A673 (cell line): ENCODE results near the gene DPT. TPM values are rescaled to one million over a fixed set of nuclear protein-coding genes. Genes with fewer than 3 reads are reported as not detected.

Experiments used
- BruUV-seq: library from RNA; stranded (reverse); fragments of 400-500 nt; replicated peaks from 2 replicates; lab custom pipeline; 2021; lab: Mats Ljungman, UMichigan
- CTCF ChIA-PET: fragments of 300-600 bp; sonication (Branson Sonifier 250); formaldehyde crosslinking; loops from one replicate; lab custom pipeline; 2022; ENCODE audit warnings: antibody characterized with exemption; lab: Charles Lee
- POLR2A ChIA-PET: fragments of 300-600 bp; sonication (Branson Sonifier 250); formaldehyde crosslinking; loops from one replicate; lab custom pipeline; 2022; ENCODE audit warnings: antibody characterized with exemption; ENCODE audit not compliant: low non-redundant PET; lab: Charles Lee
- DNase-seq: peaks from one replicate; pipeline ENCODE4 v3.0.0-alpha.2; 2015; ENCODE audit warnings: low spot score
- H3K27ac ChIP-seq: fragments of 200-600 bp; sonication (generic); 2 replicates; pipeline ENCODE4 v1.5.1; 2016; ENCODE audit warnings: mixed run types, low read depth, mild to moderate bottlenecking, mixed read lengths, antibody characterized with exemption, low read length; ENCODE audit not compliant: poor library complexity, severe bottlenecking
- H3K27me3 ChIP-seq: fragments of 200-600 bp; sonication (generic); replicated peaks from 2 replicates; pipeline ENCODE4 v1.6.1; 2017; ENCODE audit warnings: mixed run types, low read depth, mild to moderate bottlenecking, mixed read lengths, antibody characterized with exemption, low read length; ENCODE audit not compliant: insufficient read depth, poor library complexity
- H3K36me3 ChIP-seq: fragments of 200-600 bp; sonication (generic); 2 replicates; pipeline ENCODE4 v1.6.1; 2016; ENCODE audit warnings: mixed run types, mild to moderate bottlenecking, mixed read lengths, antibody characterized with exemption, low read length; ENCODE audit not compliant: insufficient read depth, poor library complexity, severe bottlenecking
- H3K4me1 ChIP-seq: fragments of 200-600 bp; sonication (generic); 2 replicates; pipeline ENCODE4 v1.6.1; 2017; ENCODE audit warnings: mixed run types, mild to moderate bottlenecking, mixed read lengths, antibody characterized with exemption, low read length; ENCODE audit not compliant: insufficient read depth, poor library complexity, severe bottlenecking
- H3K4me3 ChIP-seq: fragments of 200-600 bp; sonication (generic); 2 replicates; pipeline ENCODE4 v1.5.1; 2016; ENCODE audit warnings: low read depth, mixed run types, mild to moderate bottlenecking, mixed read lengths, low read length; ENCODE audit not compliant: poor library complexity, severe bottlenecking
- H3K9me3 ChIP-seq: fragments of 200-600 bp; sonication (generic); 2 replicates; pipeline ENCODE4 v1.6.1; 2016; ENCODE audit warnings: mixed run types, low read depth, mild to moderate bottlenecking, mixed read lengths, antibody characterized with exemption, low read length; ENCODE audit not compliant: poor library complexity, severe bottlenecking
- CTCF ChIP-seq: fragments of 300-800, 200-600 bp; sonication (generic); conservative IDR thresholded peaks from 2 replicates; pipeline ENCODE4 v1.5.1; 2017; ENCODE audit warnings: low read depth, mild to moderate bottlenecking, antibody characterized with exemption, low read length, moderate library complexity, mixed read lengths
- EZH2 ChIP-seq: fragments of 200-600 bp; sonication (generic); IDR thresholded peaks from 2 replicates; pipeline ENCODE4 v1.6.1; 2017; ENCODE audit warnings: borderline replicate concordance, low read depth, mild to moderate bottlenecking, mixed read lengths, antibody characterized with exemption, low read length; ENCODE audit not compliant: poor library complexity, severe bottlenecking
- intact Hi-C: fragments of 100-400 bp; cut with micrococcal nuclease; formaldehyde crosslinking; loops from one replicate; pipeline ENCODE4 v1.10.0; 2022; ENCODE audit not compliant: unreplicated experiment
- total RNA-seq: library from RNA; stranded (reverse); gene quantifications from 2 replicates; pipeline ENCODE4 v1.2.3, GENCODE V29; 2021

Gene DPT
- total RNA-seq, 1 experiment from 2014 or later = not detected

- Histone ChIP-seq H3K27me3 (no peaks in the 10 kb centered on the region), H3K4me1 (no peaks in the 10 kb centered on the region), H3K36me3 (no peaks in the 10 kb centered on the region), H3K9me3 (no peaks in the 10 kb centered on the region), H3K4me3 (no peak overlapping the region), H3K27ac (no peak overlapping the region)
- no peak for DNase-seq
- intact Hi-C loops = no loop called here
- ChIA-PET CTCF (no interaction called here), POLR2A (no interaction called here)
- TF ChIP-seq CTCF = no peak
- no peak for TF ChIP-seq EZH2
- BruUV-seq = no TSS peak
Measured at GRCh38 chr1:168762473-168762872, 33.5 kb upstream of the DPT start.

- intact Hi-C loops = no loop called here
- ChIA-PET POLR2A (no interaction called here), CTCF (no interaction called here)
- Histone ChIP-seq H3K36me3 (no peaks in the 10 kb centered on the region), H3K4me1 (no peaks in the 10 kb centered on the region), H3K4me3 (no peak overlapping the region), H3K27me3 (no peaks in the 10 kb centered on the region), H3K9me3 (no peaks in the 10 kb centered on the region), H3K27ac (no peak overlapping the region)
- no TSS peak for BruUV-seq
- DNase-seq = no peak
- TF ChIP-seq EZH2 (no peak), CTCF (no peak)
Measured at GRCh38 chr1:168760781-168761180, 31.8 kb upstream of the DPT start.

DNA sequence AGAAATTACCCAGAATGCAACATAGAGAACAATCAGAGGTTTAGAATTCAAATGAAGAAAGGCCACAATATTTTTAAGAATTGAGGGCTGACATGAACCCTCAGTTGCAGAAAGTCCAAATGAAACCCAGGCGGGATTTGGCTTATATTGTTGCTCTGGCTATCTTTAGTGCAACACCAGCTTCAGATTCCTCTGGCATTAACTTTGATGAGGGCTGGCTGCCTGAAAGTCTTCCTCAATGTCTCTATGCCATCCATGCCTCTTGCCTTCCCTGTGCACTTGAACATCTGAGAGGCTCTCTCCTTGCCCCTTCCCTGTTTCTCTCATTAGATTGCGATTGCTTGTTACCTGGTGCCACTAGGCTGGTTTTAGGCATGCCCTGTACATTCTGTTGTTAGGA, 31.2 kb upstream of the DPT start:
- ChIA-PET CTCF (no interaction called here), POLR2A (no interaction called here)
- TF ChIP-seq CTCF = no peak
- no peak for TF ChIP-seq EZH2
- intact Hi-C loops = no loop called here
- Histone ChIP-seq H3K36me3 (no peaks in the 10 kb centered on the region), H3K4me3 (no peak overlapping the region), H3K27ac (no peak overlapping the region), H3K27me3 (no peaks in the 10 kb centered on the region), H3K9me3 (no peaks in the 10 kb centered on the region), H3K4me1 (no peaks in the 10 kb centered on the region)
- no peak for DNase-seq
- BruUV-seq = no TSS peak
